A549 (cell line): ENCODE measurements around the gene RPAP3. TPM values are rescaled to one million over a fixed set of nuclear protein-coding genes. Genes with fewer than 3 reads are reported as not detected.

Source experiments
- ATAC-seq, 2 experiments: fragments of 200-7000 bp in 1 of 2; fragments of >200 bp in 1 of 2; cut with Nextera tagmentation in 1 of 2; cut with Tn5 transposase in 1 of 2; 3 replicates each; pipeline versions ENCODE4 v1.8.0 to v1.9.1; 2018 to 2020; ENCODE audit warnings: mild to moderate bottlenecking in 1 of 2, moderate library complexity in 1 of 2
- CTCF ChIA-PET: fragments of 300-600 bp; sonication (Branson Sonifier 250); formaldehyde crosslinking; extraction: SDS; loops from one replicate; lab custom pipeline; 2021; ENCODE audit warnings: antibody characterized with exemption, inconsistent platforms; lab: Yijun Ruan, JAX
- POLR2A ChIA-PET: fragments of 350-600 bp; formaldehyde crosslinking; extraction: SDS; loops from one replicate; lab custom pipeline; 2021; ENCODE audit warnings: antibody characterized with exemption, inconsistent platforms; lab: Yijun Ruan, JAX
- DNase-seq, 2 experiments: peaks; one replicate each; pipeline versions ENCODE4 v3.0.0 to v3.0.0-alpha.2; 2011 to 2016; ENCODE audit warnings: low read depth in 1 of 2, low spot score in 1 of 2
- FAIRE-seq: peaks from 2 replicates; lab custom pipeline; 2011; peaks lifted over from hg19 to GRCh38; lab: Jason Lieb, UNC
- H3K27ac ChIP-seq, 2 experiments: fragments of >200 bp; sonication (Bioruptor Twin); formaldehyde crosslinking; 3 replicates each; pipeline ENCODE4 v1.5.1; 2016 to 2017
- H3K4me1 ChIP-seq: fragments of >200 bp; sonication (Bioruptor Twin); formaldehyde crosslinking; 3 replicates; pipeline ENCODE4 v1.6.1; 2016
- H3K4me2 ChIP-seq: fragments of >200 bp; sonication (Bioruptor Twin); formaldehyde crosslinking; 3 replicates; pipeline ENCODE4 v1.6.1; 2016
- H3K4me3 ChIP-seq: fragments of >200 bp; sonication (Bioruptor Twin); formaldehyde crosslinking; 3 replicates; pipeline ENCODE4 v1.5.1; 2016
- H3K9me3 ChIP-seq: fragments of >200 bp; sonication (Bioruptor Twin); formaldehyde crosslinking; 3 replicates; pipeline ENCODE4 v1.6.1; 2016
- BHLHE40 ChIP-seq: IDR thresholded peaks from 2 replicates; pipeline ENCODE4 v1.6.1; 2012; ENCODE audit warnings: low read depth, low read length, inconsistent platforms
- CBX2 ChIP-seq: fragments of 200-600 bp; sonication (generic); IDR thresholded peaks from 2 replicates; pipeline ENCODE4 v1.6.1; 2016; ENCODE audit warnings: low read depth, mild to moderate bottlenecking, borderline replicate concordance
- CBX8 ChIP-seq: fragments of 200-600 bp; sonication (generic); IDR thresholded peaks from 2 replicates; pipeline ENCODE4 v1.6.1; 2016
- CHD4 ChIP-seq: fragments of 200-600 bp; sonication (generic); IDR thresholded peaks from 2 replicates; pipeline ENCODE4 v1.6.1; 2016; ENCODE audit warnings: antibody characterized with exemption, mild to moderate bottlenecking, borderline replicate concordance
- EP300 ChIP-seq, 2 experiments: fragments of >200 bp; sonication (Bioruptor Twin); formaldehyde crosslinking; IDR thresholded peaks; 2 replicates in 1 of 2; 3 replicates in 1 of 2; pipeline ENCODE4 v1.6.1; 2016 to 2017
- ESRRA ChIP-seq: fragments of 150-350 bp; IDR thresholded peaks from 2 replicates; pipeline ENCODE4 v1.6.1; 2014; ENCODE audit warnings: mild to moderate bottlenecking, low read length, borderline replicate concordance
- FOSB ChIP-seq: fragments of 250-450 bp; sonication (Bioruptor Pico); IDR thresholded peaks from 2 replicates; pipeline ENCODE4 v1.5.0; 2020; ENCODE audit warnings: mild to moderate bottlenecking, moderate library complexity
- HDAC2 ChIP-seq: fragments of 200-600 bp; sonication (generic); IDR thresholded peaks from 2 replicates; pipeline ENCODE4 v1.6.1; 2016
- JUN ChIP-seq, 2 experiments: fragments of >200 bp; sonication (Bioruptor Twin); formaldehyde crosslinking; IDR thresholded peaks; 2 replicates in 1 of 2; 3 replicates in 1 of 2; pipeline ENCODE4 v1.6.1; 2016 to 2017
- KDM1A ChIP-seq: fragments of 200-600 bp; sonication (generic); IDR thresholded peaks from 2 replicates; pipeline ENCODE4 v1.6.1; 2016; ENCODE audit warnings: low read depth, mild to moderate bottlenecking
- KDM5A ChIP-seq: fragments of 200-600 bp; sonication (generic); IDR thresholded peaks from 2 replicates; pipeline ENCODE4 v1.6.1; 2016; ENCODE audit warnings: antibody characterized with exemption, mild to moderate bottlenecking
- MAFK ChIP-seq: fragments of 450-650 bp; IDR thresholded peaks from 2 replicates; pipeline ENCODE4 v1.6.1; 2014; ENCODE audit not compliant: partially characterized antibody
- NFE2L2 ChIP-seq: fragments of 150-350 bp; conservative IDR thresholded peaks from 2 replicates; pipeline ENCODE4 v1.6.1; 2014; ENCODE audit warnings: low read length
- NR3C1 ChIP-seq: fragments of >200 bp; sonication (Bioruptor Twin); formaldehyde crosslinking; IDR thresholded peaks from 3 replicates; pipeline ENCODE4 v1.6.1; 2017
- PHF8 ChIP-seq: fragments of 200-600 bp; sonication (generic); IDR thresholded peaks from 2 replicates; pipeline ENCODE4 v1.6.1; 2016; ENCODE audit warnings: low read depth, mild to moderate bottlenecking, antibody characterized with exemption, moderate library complexity, borderline replicate concordance
- RAD21 ChIP-seq, 2 experiments: fragments of >200 bp in 1 of 2; sonication (Bioruptor Twin) in 1 of 2; formaldehyde crosslinking in 1 of 2; IDR thresholded peaks in 1 of 2; conservative IDR thresholded peaks in 1 of 2; 2 replicates in 1 of 2; 3 replicates in 1 of 2; pipeline ENCODE4 v1.6.1; 2012 to 2018; ENCODE audit warnings: inconsistent platforms in 1 of 2
- RARB ChIP-seq: fragments of 250-450 bp; sonication (Bioruptor Pico); IDR thresholded peaks from 2 replicates; pipeline ENCODE4 v1.8.0; 2021; ENCODE audit warnings: mild to moderate bottlenecking, moderate library complexity
- RFX5 ChIP-seq: fragments of 450-650 bp; IDR thresholded peaks from 2 replicates; pipeline ENCODE4 v1.7.1; 2014; ENCODE audit warnings: antibody characterized with exemption, mild to moderate bottlenecking, moderate library complexity
- RNF2 ChIP-seq: fragments of 200-600 bp; sonication (generic); IDR thresholded peaks from 2 replicates; pipeline ENCODE4 v1.6.1; 2016; ENCODE audit warnings: low read depth, mild to moderate bottlenecking, antibody characterized with exemption, moderate library complexity, borderline replicate concordance
- TP53 ChIP-seq: fragments of 250-450 bp; sonication (Bioruptor Pico); IDR thresholded peaks from 2 replicates; pipeline ENCODE4 v1.5.0; 2021; ENCODE audit warnings: mild to moderate bottlenecking, moderate library complexity
- ZC3H11A ChIP-seq: fragments of 450-650 bp; IDR thresholded peaks from 2 replicates; pipeline ENCODE4 v1.6.1; 2014; ENCODE audit warnings: antibody characterized with exemption, mild to moderate bottlenecking
- ZSCAN20 ChIP-seq: fragments of 250-450 bp; sonication (Bioruptor Pico); IDR thresholded peaks from 2 replicates; pipeline ENCODE4 v1.8.0; 2022; ENCODE audit warnings: mild to moderate bottlenecking, moderate library complexity
- WGBS: methylation state at CpG from one replicate; pipeline ENCODE4 v1.1.6; 2017; ENCODE audit errors: missing lambda C conversion rate; 5-methylcytosine and 5-hydroxymethylcytosine counted together
- polyA plus RNA-seq, 4 experiments: library from polyadenylated mRNA; depleted of rRNA in 3 of 4; stranded (reverse); fragments of >200 nt; fragmentation: RNase III in 1 of 4; extraction: RNeasy Plus Mini Kit Qiagen cat#74134 plus additional on column Dnase treatment in 1 of 4; gene quantifications; 2 replicates in 3 of 4; 3 replicates in 1 of 4; pipeline ENCODE4 v1.2.3, GENCODE V29; 2011 to 2017
- TF ChIP-seq, protein P1 (sequence below): fragments of 200-600 bp; sonication (generic); IDR thresholded peaks from 2 replicates; pipeline ENCODE4 v1.6.1; 2016; ENCODE audit warnings: antibody characterized with exemption, mild to moderate bottlenecking, moderate library complexity
- TF ChIP-seq, protein P2 (sequence below): IDR thresholded peaks from 2 replicates; pipeline ENCODE4 v1.6.1; 2012
- TF ChIP-seq, protein P3 (sequence below): fragments of 150-350 bp; IDR thresholded peaks from 2 replicates; pipeline ENCODE4 v1.6.1; 2014; ENCODE audit warnings: low read depth, mild to moderate bottlenecking, low read length
- TF ChIP-seq, protein P4 (sequence below): fragments of 250-450 bp; sonication (Bioruptor Pico); IDR thresholded peaks from 2 replicates; pipeline ENCODE4 v1.5.0; 2020; ENCODE audit warnings: low read depth, mild to moderate bottlenecking, moderate library complexity

Gene RPAP3
- polyA plus RNA-seq, 2 of the 4 experiments (the other 2 are of a cell fraction) = 51.6 to 74.6 TPM

DNA sequence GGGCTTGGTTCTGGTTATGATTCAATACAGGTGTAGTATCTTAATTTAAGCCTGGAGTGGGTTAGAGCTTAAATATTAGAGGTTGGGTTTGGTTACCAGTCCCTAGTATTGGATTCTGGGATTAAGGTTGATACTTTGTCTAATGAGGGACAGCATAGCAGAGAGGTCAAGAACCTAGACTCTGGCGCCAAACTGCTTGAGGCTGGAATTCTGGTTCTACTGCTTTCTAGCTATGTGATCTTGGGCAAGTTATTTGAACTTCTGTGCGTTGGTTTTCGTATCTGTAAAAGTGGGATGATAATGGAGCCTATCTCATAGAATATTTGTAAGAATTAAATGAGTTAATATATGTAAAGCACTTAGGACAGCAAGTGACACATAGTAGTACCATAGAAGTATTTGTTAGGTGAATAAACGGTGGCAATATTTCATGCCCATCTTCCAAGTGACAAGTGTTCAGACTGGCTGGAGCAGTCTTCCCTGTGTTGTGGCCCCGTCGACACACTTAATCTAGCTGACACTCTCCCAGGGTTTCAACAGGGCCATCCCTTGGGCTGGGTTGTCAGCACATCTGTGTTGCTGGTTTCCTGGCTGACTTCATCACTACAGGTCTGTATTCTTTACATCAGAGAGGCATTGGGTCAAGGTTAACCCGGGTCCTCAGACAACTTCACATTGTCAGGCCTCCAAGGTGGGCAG lies 16.5 kb upstream of the RPAP3 start:
- Histone ChIP-seq H3K27ac (no peak overlapping the region), H3K4me1 (peaks cover 6% of the 10 kb centered on the region), H3K9me3 (no peaks in the 10 kb centered on the region), H3K4me2 (no peak overlapping the region), H3K4me3 (no peak overlapping the region)
- ChIA-PET POLR2A (no interaction called here), CTCF (interaction anchor here (0.9 to 43.9 kb wide), 7 partner anchors 8 to 115 kb away, joined by 3 to 1399 read pairs (median 4); partner anchors contain the start of gene SLC48A1)
- no peak for FAIRE-seq
- ATAC-seq = no peak
- no peak for TF ChIP-seq MAFK
- TF ChIP-seq, protein P1, sequence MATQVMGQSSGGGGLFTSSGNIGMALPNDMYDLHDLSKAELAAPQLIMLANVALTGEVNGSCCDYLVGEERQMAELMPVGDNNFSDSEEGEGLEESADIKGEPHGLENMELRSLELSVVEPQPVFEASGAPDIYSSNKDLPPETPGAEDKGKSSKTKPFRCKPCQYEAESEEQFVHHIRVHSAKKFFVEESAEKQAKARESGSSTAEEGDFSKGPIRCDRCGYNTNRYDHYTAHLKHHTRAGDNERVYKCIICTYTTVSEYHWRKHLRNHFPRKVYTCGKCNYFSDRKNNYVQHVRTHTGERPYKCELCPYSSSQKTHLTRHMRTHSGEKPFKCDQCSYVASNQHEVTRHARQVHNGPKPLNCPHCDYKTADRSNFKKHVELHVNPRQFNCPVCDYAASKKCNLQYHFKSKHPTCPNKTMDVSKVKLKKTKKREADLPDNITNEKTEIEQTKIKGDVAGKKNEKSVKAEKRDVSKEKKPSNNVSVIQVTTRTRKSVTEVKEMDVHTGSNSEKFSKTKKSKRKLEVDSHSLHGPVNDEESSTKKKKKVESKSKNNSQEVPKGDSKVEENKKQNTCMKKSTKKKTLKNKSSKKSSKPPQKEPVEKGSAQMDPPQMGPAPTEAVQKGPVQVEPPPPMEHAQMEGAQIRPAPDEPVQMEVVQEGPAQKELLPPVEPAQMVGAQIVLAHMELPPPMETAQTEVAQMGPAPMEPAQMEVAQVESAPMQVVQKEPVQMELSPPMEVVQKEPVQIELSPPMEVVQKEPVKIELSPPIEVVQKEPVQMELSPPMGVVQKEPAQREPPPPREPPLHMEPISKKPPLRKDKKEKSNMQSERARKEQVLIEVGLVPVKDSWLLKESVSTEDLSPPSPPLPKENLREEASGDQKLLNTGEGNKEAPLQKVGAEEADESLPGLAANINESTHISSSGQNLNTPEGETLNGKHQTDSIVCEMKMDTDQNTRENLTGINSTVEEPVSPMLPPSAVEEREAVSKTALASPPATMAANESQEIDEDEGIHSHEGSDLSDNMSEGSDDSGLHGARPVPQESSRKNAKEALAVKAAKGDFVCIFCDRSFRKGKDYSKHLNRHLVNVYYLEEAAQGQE = no peak
- no peak for TF ChIP-seq ZSCAN20 (CRISPR knock-in tag)
- no peak for TF ChIP-seq CBX2
- TF ChIP-seq FOSB (CRISPR knock-in tag) = no peak
- WGBS = 54% methylated on average over 7 of the region's 7 CpGs
- DNase-seq = no peak

DNA sequence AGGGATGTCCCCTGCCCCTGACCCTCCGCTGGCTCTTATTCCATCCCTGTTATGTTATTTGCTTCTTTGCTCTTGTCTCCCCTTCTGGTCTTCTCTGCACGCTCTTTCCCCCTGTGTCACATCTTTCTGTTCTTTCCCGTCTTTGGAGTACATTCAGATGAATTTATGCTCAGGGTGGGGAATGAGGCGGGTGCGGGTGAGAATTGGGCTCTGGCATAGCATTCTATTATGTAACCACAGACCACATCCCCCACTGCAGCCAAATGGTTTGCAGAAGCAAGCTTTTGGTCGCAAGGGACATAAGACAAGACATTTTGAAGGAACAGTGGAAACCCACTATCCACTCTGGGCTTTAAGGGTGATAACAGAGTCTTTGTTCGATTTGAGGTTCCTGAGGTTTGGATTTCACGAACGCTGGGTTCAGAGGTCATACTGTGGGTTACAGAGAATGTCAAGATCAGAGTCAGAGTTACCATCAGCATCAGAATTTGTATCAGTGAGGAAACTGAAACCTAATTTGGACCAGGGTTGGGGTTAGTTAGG lies 15.7 kb upstream of the RPAP3 start:
- ATAC-seq = no peak
- ChIA-PET POLR2A (no interaction called here), CTCF (interaction anchor here (0.9 to 43.9 kb wide), 5 partner anchors 7 to 116 kb away, joined by 3 to 1399 read pairs (median 202); partner anchors contain the start of gene SLC48A1)
- H3K4me1 ChIP-seq = peaks cover 9% of the 10 kb centered on the region
- TF ChIP-seq CHD4 = no peak
- TF ChIP-seq RAD21 (conservative IDR thresholded peaks at IDR 0.05 in 1 of 2, IDR thresholded peaks at IDR 0.05 in 1 of 2) = no peak
- no peak for TF ChIP-seq JUN (IDR thresholded peaks at IDR 0.05)
- TF ChIP-seq FOSB (CRISPR knock-in tag) = no peak
- no peak for TF ChIP-seq BHLHE40
- TF ChIP-seq, protein P2, sequence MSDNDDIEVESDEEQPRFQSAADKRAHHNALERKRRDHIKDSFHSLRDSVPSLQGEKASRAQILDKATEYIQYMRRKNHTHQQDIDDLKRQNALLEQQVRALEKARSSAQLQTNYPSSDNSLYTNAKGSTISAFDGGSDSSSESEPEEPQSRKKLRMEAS = no peak
- TF ChIP-seq TP53 (CRISPR knock-in tag) = no peak
- TF ChIP-seq RARB (CRISPR knock-in tag) = no peak
- TF ChIP-seq KDM5A = no peak
- TF ChIP-seq ZC3H11A = no peak
- TF ChIP-seq PHF8 = no peak
- no peak for TF ChIP-seq RNF2
- no peak for TF ChIP-seq KDM1A
- no peak for TF ChIP-seq CBX8
- TF ChIP-seq EP300 (IDR thresholded peaks at IDR 0.05) = no peak
- no peak overlapping the region for H3K27ac ChIP-seq
- WGBS = 84% methylated on average over 9 of the region's 9 CpGs
- H3K9me3 ChIP-seq = no peaks in the 10 kb centered on the region
- no peak for DNase-seq
- no peak overlapping the region for H3K4me3 ChIP-seq
- no peak overlapping the region for H3K4me2 ChIP-seq
- no peak for FAIRE-seq

DNA sequence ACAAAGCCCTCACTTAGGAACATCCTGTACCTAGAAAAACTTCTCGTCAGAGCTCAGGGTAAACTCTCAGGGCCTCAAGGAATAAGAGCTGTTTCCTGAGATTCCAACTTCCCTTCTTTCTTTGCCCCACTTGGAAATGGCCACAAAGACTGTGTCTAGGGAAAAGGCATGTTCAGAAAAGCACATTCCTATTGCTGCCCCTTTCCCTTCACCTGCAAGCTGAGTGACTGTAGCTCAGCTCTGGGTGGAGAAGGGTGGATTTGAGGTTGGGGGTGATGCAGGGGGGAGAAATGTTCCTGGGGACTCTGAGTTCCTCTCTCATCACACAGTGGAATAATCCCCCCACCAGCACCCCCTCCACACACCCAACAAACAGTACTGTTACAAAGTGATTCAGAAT lies 12.7 kb upstream of the RPAP3 start:
- CTCF ChIA-PET = interaction anchor here (0.6 to 17.4 kb wide), 9 partner anchors 11 to 1028 kb away, joined by 3 to 343 read pairs (median 37); partner anchors contain the start of genes ENDOU, RAPGEF3, RPAP3 and SLC48A1
- no peak for ATAC-seq
- Histone ChIP-seq H3K4me2 (no peak overlapping the region), H3K4me3 (no peak overlapping the region), H3K4me1 (peaks cover 9% of the 10 kb centered on the region), H3K9me3 (no peaks in the 10 kb centered on the region), H3K27ac (no peak overlapping the region)
- WGBS = 87% methylated on average over 1 of the region's 1 CpG
- POLR2A ChIA-PET = no interaction called here
- no peak for FAIRE-seq
- no peak for DNase-seq
- TF ChIP-seq, protein P3, sequence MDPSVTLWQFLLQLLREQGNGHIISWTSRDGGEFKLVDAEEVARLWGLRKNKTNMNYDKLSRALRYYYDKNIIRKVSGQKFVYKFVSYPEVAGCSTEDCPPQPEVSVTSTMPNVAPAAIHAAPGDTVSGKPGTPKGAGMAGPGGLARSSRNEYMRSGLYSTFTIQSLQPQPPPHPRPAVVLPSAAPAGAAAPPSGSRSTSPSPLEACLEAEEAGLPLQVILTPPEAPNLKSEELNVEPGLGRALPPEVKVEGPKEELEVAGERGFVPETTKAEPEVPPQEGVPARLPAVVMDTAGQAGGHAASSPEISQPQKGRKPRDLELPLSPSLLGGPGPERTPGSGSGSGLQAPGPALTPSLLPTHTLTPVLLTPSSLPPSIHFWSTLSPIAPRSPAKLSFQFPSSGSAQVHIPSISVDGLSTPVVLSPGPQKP = no peak
- TF ChIP-seq RFX5 (no peak), NFE2L2 (no peak), ESRRA (no peak), RAD21 (conservative IDR thresholded peaks at IDR 0.05 in 1 of 2, IDR thresholded peaks at IDR 0.05 in 1 of 2) (no peak), HDAC2 (no peak), KDM1A (no peak), NR3C1 (no peak)
- TF ChIP-seq, protein P4, sequence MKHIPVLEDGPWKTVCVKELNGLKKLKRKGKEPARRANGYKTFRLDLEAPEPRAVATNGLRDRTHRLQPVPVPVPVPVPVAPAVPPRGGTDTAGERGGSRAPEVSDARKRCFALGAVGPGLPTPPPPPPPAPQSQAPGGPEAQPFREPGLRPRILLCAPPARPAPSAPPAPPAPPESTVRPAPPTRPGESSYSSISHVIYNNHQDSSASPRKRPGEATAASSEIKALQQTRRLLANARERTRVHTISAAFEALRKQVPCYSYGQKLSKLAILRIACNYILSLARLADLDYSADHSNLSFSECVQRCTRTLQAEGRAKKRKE (CRISPR knock-in tag) = no peak
